GM18951 (cell line): ENCODE results near the gene PPP1R14B.

Experiments
- POLR2A ChIP-seq: IDR thresholded peaks from 4 replicates; pipeline ENCODE4 v1.6.1; 2011; ENCODE audit warnings: mild to moderate bottlenecking; ENCODE audit not compliant: insufficient read length, insufficient read depth; ENCODE audit errors: extremely low read depth
- in situ Hi-C: fragments of 300-500 bp; cut with MboI; formaldehyde crosslinking; loops from one replicate; pipeline ENCODE4 v1.12.0; 2022; ENCODE audit warnings: low sequenced_read_pairs, mixed read lengths, inconsistent platforms; ENCODE audit not compliant: unreplicated experiment

PPP1R14B gene

DNA sequence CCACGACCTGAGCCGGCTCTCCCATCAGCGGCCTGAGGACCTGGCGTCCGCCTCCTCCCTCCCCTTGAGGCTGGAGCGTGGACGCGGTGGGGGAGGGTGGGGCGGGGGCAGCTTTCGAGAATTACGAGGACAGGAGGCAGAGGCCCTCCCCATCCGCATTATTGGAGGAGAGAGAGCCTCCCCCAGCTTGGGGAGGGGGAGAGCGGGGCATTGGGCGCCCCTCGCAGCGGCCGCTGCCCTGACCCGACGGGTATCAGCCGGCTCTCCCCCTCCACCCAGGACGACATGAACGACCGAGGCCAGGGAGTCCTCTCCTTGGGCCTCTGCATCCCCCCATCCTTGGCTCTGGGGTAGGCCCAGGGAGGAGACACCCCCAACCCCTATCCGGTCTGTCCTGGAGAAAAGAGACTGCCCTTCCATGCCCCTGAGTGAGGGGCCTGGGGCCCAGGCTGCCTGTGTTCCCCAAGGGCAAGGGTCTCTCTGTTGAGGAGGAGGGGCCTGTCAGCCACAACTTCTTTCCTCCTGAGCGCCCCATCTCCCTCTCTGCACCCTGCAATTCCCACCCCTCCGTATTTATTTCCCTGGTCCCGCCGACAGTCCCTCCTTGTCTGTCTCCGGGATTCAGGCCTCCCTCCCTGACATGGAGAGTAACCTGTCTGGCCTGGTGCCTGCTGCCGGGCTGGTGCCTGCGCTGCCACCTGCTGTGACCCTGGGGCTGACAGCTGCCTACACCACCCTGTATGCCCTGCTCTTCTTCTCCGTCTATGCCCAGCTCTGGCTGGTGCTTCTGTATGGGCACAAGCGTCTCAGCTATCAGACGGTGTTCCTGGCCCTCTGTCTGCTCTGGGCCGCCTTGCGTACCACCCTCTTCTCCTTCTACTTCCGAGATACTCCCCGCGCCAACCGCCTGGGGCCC, 39.4 kb upstream of the PPP1R14B start:
- TF ChIP-seq POLR2A, result no peak
- in situ Hi-C loops, result no loop called here

DNA sequence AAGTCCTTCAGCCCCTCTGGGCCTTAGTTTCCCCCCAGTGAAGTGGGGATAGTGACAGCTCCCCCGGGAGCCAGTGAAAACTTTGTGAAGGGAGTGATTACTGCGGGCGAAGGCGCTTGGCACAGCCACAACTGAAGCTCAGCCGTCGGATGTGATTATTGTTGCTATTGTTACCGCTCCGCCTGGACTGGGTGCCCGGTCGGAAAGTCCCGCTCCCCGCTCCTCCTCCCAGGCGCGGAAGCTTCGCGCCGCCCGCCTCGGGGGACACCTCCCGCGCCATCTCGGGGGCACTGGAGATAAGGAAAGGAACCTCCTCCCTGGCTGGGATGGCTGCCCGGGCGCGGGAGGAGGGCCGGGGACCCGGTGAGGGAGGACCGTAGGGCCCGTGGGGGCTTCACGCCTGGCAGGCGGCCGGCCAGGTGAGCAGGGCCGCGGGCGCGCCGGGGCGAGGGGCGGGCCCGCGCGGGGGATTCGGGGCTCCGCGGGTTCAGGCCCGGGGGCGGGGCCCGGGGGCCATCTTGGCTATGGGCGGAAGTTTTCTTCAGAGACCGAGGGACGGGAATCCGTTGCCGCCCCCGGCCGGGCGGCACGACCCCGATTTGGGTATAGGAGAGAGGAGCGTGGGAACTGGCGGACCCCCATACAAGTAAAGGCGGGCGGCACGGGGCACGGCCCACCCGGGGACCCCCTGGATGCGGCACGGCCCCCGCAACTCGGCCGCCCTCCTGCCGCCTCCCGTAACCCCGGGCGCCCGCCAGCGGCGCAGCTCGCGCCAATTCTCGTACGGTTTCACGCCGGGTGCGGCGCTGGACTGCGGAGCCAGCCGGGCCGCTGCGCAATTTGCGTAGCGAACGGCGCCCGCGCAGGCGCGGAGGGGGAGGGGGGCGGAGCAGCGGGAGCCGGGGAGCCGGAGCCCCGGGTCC, 38.5 kb upstream of the PPP1R14B start, which contains the start of gene GPR137:
Gene GPR137 (plus strand): TSS at position 887 of the 923 bp plus-strand sequence. CDS start 677 bp downstream, outside the sequence.
- peak; percentile 55 for TF ChIP-seq POLR2A
- in situ Hi-C loops, result no loop called here

DNA sequence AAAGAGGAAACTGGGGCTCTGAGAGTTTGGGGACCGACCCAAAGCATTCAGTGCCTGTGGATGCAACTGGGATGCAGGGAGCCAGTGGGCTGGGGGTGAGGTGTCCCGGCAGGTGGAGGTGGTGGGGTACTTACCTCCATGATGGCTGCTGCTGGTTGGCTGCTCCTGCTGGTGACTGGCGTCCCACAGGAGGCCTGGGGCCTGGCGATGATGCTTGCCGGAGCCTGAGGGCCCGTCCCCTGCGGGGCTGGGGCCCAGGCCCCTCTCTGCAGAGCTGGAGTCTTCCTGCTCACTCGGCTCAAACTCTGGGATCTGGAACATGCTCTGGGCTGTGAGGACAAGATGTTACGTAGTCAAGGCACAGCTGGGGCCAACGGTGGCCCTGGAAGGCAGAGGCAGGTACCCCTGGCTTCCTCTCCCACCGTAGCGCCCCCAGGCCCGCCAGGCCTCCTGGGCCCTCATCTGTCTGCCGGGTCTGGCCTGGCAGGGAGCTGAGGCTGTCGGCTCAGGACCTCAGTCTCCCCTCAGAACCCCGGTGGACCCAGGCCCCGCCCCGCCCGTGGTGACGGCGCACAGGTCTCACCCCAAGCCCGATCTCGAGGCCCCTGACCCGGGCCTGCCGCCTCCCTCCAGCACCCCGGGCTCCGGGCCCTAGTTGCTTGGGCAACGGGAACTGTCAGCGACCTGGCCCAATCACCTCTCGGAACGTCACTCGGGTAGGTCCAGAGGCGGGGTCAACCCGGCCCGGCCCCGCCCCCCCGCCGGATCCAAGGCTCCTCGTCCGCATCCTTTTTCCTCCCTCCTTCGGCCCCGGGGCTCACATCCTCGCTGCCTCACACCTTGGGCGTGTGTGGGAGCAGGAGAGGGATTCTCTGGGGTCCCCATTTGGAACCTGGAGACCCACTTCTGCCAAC, 37.6 kb upstream of the PPP1R14B start, which contains the start of gene BAD:
Gene BAD (minus strand): TSS at position 618 of the 914 bp plus-strand sequence. CDS start 297 bp downstream, at position 321.
- peak; percentile 69 for TF ChIP-seq POLR2A
- in situ Hi-C loops, result no loop called here

DNA sequence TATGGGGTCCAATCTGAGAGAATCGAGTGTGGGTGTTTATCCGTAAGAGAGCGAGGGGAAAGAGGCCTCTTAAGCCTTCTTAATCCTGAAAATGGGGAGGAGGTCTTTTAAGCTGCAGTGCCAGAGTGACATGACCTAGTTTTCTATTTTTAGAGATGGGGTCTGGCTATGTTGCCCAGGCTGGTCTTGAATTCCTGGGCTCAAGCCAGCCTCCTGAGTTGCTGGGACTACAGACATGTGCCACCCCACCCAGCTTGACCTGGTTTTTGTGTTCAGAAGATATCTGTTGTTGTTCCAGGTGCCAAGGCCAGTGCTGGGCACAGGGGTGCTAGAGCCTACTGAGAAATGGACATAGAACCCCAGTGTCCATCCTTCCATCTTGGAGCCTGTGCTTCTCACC, 36.3 kb upstream of the PPP1R14B start:
- in situ Hi-C loops, result no loop called here
- no peak for TF ChIP-seq POLR2A

DNA sequence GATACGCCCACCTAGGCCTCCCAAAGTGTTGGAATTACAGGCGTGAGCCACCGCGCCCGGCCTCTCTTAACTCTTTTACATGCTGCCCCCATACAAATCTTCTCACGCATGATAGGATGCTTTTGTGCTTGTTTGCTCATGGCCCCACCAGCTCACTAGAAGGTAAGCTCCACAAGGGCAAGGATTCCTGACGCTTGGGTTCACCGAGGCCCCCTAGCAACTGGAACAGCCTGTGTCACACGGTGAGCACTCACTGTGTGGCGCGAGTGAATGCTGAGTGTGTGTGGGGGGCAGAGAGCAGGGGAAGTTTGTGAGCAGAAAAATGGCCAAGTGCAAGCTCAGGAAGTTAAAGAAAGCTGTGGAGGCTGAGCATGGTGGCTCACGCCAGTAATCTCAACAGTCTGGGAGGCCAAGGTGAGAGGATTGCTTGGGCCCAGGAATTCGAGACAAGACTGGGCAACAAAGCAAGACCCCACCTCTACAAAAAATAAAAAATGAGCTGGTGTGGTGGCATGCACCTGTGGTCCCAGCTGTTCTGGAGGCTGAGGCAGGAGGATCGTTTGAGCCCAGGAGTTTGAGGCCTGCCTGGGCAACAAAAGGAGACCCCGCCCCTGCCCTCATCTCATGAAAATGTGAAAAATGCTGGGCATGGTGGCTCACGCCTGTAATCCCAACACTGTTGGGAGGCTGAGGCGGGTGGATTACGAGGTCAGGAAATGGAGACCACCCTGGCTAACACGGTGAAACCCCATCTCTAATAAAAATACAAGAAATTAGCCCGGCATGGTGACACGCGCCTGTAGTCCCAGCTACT, 35.4 kb upstream of the PPP1R14B start:
- in situ Hi-C loops, result no loop called here
- no peak for TF ChIP-seq POLR2A

DNA sequence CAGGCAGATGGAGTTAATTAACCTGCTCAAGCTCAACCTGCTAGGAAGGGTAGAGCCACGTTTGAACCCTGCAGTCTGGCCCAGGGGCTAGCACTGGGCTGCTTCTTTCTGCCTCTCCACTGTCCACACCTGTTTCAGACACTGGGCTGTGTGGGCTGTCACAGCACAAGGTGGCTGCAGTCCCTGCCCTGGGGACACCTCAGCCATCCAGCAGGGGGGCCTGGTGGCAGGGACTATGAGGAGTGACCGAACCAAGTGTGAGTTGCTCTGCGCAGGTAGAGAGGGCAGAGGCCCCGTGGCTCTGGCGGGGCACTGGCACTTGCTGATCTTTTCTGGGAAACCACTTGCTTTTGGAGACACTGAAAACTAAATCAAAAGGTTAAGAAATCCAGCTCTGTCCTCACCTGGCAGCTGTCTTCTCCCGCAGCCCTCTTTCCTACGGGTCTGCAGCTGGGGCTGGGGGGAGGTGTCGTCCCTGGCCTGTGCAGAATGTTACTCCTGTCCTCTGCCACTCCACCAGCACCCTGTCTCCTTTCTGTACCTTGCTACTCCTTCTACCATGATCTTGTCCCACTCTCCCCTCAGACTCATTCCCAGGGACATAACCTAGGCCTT, 31.9 kb upstream of the PPP1R14B start:
- TF ChIP-seq POLR2A, result no peak
- in situ Hi-C loops, result no loop called here

DNA sequence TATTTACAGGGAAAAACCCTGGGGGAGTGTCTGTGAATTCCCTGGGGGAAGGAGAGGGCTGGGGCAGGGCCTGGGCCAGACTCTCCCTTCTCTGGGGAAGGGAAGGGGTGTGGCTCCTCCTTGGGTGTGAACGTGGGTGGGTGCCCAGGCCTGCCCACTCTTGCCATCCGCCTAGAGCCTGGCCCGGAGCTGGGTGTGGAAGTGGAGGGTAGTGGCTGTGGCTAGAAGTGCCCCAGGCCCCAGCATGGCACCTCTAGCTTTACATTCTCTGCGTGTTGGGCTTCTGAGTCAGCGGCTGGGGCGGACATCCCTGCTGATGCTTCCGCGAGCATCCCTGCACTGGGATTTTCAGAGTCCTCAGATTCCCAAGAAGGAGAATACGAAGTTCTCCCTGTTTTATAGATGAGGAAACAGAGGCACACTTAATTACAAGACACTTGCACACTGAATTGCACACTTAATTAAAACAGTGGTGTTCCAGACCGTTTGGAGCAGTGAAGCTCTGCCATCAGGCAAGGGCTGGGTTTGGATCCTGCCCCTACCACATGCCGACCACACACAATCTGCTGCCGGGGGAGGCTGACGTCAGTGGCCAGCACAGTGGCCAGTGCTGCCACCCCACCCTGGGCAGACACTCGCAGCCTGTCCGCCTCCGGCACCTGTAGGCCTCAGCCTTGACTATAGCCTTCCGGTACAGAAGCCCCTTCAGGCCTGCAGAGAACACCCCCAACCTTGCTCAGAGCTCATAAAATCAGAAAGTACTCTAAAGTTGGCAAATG, 30.1 kb upstream of the PPP1R14B start:
- in situ Hi-C loops, result no loop called here
- no peak for TF ChIP-seq POLR2A

DNA sequence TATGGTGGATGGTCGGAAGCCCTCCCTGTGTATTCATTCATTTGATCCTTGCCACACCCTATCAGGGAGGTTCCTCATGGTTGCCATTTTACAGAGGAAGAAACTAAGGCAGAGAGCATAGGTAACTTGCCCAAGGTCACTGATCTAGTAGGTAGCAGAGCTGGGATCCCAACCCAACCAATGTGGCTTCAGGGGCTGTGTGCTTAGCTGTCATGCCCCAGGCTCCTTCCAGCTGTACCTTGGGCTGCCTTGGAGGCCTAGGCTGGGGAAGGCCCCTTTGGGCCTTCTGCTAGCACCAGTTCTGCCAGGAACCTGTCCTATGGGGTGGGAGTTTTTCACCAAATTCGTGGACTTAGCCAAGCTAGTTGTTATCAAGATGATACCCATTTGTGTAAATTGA, 29.1 kb upstream of the PPP1R14B start:
- in situ Hi-C loops, result no loop called here
- no peak for TF ChIP-seq POLR2A

DNA sequence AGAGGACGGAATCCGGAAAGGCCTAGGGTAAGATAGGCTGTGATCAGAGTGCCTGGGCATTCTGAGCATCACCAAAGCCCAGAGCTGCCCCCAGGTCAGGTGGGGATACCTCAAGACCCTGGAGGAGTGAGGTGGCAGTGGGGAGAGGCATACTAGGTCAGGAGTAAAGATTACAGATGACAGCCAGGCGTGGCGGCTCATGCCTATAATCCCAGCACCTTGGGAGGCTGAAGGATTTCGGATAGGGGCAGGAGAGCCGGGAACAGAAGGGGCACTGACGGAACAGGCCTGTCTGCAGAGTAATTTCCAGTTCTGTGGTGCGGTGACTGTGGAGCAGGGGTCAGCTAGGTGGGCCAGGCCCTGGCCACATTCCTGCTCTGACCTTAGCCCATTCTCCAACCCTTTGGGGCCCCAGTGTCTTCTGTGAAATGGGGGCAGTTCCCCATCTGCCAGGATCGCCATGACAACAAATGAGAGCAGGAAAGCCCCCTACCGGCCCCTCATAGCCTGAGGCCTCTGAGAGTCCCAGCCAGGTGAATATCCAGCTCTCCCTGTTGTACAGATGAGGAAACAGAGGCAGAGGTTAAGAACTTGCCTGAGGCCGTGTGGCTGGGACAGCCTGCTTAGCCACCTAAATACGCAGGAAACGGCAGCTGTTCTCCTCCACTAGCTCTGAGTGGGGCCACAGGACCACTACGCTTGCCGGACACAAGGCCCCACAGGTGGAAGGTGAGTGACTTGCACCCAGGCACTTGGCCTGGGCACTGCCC, 28.5 kb upstream of the PPP1R14B start:
- in situ Hi-C loops, result no loop called here
- no peak for TF ChIP-seq POLR2A

DNA sequence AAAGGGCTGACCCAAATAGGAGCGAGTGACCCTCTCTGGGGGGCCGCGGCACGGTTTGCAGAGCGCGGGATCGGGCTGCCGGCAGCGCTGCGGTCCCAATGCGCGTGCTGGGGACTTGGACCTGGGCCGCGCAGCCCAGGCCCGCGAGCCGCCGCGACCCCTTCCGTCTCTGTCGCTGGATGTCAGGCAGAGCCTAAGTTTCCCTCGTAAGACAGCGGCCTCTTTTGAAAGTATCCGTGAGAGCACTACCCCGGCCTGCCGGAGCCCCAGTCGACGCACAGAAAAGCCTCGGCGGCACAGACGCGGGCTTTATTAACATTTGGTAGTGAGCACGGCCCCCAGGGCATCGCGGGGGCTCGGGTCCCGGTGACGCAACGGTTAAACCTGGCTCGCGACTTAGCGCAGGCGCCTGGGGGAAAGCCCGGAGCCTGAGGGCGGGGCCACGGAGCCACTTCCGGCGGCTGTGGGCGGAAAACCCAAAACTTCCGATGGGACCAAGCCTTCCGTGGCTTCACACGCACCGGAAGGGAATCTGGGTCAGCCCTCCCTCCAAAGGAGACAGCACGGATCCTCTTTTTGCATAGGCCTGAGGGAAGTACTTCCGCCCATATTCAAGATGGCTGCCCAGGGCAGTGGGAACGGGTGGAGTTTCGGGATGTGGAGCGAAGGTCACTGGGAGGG, 22.9 kb upstream of the PPP1R14B start:
- peak; percentile 75 for TF ChIP-seq POLR2A
- in situ Hi-C loops, result no loop called here
